Memory B cell (primary cell): Measurements from ENCODE around the gene CTNNA3.
"Not testable (repeated sequence)": the region's sequence is repeated elsewhere in the genome, so short reads cannot be mapped to it uniquely, and the experiment has no call there.

Source experiments
- ATAC-seq: fragments of 150-1000 bp; cut with Tn5 transposase; 2 replicates; pipeline ENCODE4 v1.10.0; 2021; ENCODE audit warnings: low read depth, mild to moderate bottlenecking, moderate library complexity
- DNase-seq, 2 donors: peaks; one replicate each; pipeline ENCODE4 v3.0.0; 2022; ENCODE audit warnings: low spot score in 2 of 2
- H3K27ac Mint-ChIP-seq: one replicate; pipeline ENCODE4 v1.8.0; 2022; ENCODE audit warnings: mild to moderate bottlenecking, moderate library complexity, mixed read lengths
- H3K27me3 Mint-ChIP-seq: one replicate; pipeline ENCODE4 v1.8.0; 2022; ENCODE audit warnings: mixed read lengths
- H3K36me3 Mint-ChIP-seq: one replicate; pipeline ENCODE4 v1.8.0; 2022; ENCODE audit warnings: mild to moderate bottlenecking, mixed read lengths
- H3K4me1 Mint-ChIP-seq: one replicate; pipeline ENCODE4 v1.8.0; 2022; ENCODE audit warnings: mixed read lengths
- H3K4me3 Mint-ChIP-seq: one replicate; pipeline ENCODE4 v1.8.0; 2022; ENCODE audit warnings: mild to moderate bottlenecking, moderate library complexity, mixed read lengths
- H3K9me3 Mint-ChIP-seq: one replicate; pipeline ENCODE4 v1.8.0; 2022; ENCODE audit warnings: mixed read lengths

CTNNA3 gene

DNA sequence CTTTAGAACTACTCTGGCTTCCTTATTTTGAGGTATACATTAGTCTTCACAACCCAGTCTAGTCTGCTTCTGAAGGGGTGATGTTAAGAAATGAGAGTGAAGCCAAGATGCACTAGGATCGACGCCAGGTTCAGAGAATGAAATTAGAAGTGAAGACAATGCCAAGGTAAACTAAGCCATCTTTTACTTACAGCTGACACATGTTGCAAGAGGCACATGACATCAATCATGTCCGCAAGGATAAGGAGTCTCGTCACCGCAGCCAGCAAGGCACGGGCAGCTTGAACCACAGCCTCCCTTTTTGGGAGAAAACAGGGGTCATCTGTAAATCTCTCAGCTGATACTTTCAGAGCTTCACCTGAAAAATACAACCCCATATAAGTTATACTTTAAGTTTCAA, 156.7 kb downstream of the CTNNA3 start:
- H3K36me3 Mint-ChIP-seq: no peaks in the 10 kb centered on the region
- DNase-seq: no peak
- no peak overlapping the region for H3K27ac Mint-ChIP-seq
- H3K9me3 Mint-ChIP-seq: no peaks in the 10 kb centered on the region
- no peak overlapping the region for H3K4me3 Mint-ChIP-seq
- no peaks in the 10 kb centered on the region for H3K27me3 Mint-ChIP-seq
- no peak for ATAC-seq
- no peaks in the 10 kb centered on the region for H3K4me1 Mint-ChIP-seq

DNA sequence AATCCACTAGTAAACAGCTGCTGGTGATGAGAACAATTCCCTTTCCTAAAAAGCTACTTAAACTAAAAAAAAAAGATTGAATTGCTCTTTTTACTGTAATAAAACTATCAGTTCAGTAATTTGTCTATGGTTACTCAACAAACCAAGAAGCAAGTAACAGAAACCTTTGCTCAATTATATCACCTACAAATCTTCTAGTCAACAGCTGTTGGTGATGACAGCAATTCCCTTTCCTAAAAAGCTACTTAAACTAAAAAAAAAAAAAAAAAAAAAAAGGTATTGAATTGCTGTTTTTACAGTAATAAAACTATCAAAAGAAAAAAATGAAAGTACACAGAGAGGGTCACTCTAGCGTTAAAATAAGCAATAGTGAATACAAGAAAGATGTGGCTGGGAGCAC, 158.1 kb downstream of the CTNNA3 start:
- H3K36me3 Mint-ChIP-seq: no peaks in the 10 kb centered on the region
- H3K4me3 Mint-ChIP-seq: no peak overlapping the region
- no peaks in the 10 kb centered on the region for H3K27me3 Mint-ChIP-seq
- DNase-seq: no peak
- no peak overlapping the region for H3K27ac Mint-ChIP-seq
- no peaks in the 10 kb centered on the region for H3K9me3 Mint-ChIP-seq
- no peaks in the 10 kb centered on the region for H3K4me1 Mint-ChIP-seq
- ATAC-seq: no peak

DNA sequence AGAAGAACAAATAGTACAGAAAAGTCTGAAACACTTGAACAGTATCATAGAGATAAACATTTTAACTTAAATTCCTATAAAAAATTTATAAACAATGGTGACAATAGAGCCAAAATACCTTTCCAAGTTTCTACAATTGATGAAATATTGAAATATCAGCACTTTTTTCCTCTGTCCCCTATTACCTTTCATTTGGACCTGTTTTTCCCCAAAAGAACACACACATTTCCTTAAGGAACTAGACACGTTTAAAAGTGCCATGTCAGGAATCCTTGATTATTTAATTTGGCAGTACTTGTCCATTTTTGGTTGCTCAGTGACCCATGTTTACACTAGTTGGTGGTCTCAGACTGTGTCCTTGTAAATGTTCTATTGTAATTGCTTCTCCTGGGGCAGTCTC, 162.6 kb downstream of the CTNNA3 start:
- Mint-ChIP-seq H3K4me1 (no peaks in the 10 kb centered on the region), H3K27ac (no peak overlapping the region), H3K9me3 (no peaks in the 10 kb centered on the region), H3K36me3 (no peaks in the 10 kb centered on the region), H3K4me3 (no peak overlapping the region), H3K27me3 (peaks cover under 1% of the 10 kb centered on the region)
- DNase-seq (no peak), ATAC-seq (no peak)

DNA sequence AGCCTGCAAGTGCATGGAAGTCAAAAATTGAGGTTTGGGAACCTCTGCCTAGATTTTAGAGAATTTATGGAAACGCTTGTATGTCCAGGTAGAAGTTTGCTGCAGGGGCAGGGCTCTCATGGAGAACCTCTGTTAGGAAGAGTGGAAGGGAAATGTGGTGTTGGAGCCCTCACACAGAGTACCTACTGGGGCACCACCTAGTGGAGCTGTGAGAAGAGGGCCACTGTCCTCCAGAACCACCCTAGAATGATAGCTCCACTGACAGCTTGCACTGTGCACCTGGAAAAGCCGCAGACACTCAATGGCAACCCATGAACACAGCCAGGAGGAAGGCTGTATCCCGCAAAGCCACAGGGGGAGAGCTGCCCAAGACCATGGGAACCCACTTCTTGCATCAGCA, 165.0 kb downstream of the CTNNA3 start:
- not testable (repeated sequence) for H3K27me3 Mint-ChIP-seq, H3K4me3 Mint-ChIP-seq, DNase-seq, H3K36me3 Mint-ChIP-seq, H3K4me1 Mint-ChIP-seq, H3K9me3 Mint-ChIP-seq, H3K27ac Mint-ChIP-seq, ATAC-seq

DNA sequence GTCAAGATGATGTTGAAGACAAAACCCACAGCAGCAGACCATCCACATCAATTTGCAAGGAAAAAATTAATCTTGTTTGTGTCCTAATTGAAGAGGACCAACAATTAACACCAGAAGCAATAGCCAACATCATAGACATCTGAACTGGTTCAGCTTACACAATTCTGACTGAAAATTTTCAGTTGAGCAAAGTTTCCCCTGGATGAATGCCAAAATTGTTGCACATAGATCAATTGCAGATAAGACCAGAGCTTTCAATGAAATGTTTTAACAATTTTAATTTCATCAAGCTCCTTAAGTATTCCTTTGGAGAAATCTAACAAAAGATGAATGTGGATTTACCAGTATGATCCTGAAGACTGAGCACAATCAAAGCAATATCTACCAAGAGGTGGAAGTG, 168.6 kb downstream of the CTNNA3 start:
- Mint-ChIP-seq H3K27me3 (peaks cover 3% of the 10 kb centered on the region), H3K27ac (no peak overlapping the region), H3K9me3 (no peaks in the 10 kb centered on the region), H3K36me3 (no peaks in the 10 kb centered on the region), H3K4me3 (no peak overlapping the region), H3K4me1 (no peaks in the 10 kb centered on the region)
- DNase-seq (no peak), ATAC-seq (no peak)

DNA sequence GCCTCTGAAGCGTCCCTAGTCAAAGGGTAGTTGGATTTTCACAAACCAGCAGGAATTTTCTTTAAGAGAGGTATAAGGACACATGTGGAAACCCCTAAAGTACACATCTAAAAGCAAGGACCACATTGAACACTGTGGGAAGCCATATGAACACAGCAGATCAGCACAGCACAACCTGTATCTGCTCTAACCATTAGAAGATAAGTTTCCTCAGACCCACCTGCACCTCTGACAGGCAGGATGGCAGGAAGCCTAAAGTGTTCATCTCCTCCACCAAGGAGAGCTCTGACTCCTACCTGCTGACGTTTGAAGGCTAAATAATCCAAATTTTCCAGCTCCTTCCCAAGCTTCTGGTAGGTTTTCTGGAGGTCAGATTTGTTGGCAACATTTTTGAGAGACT, 174.4 kb downstream of the CTNNA3 start:
- H3K4me1 Mint-ChIP-seq: no peaks in the 10 kb centered on the region
- H3K9me3 Mint-ChIP-seq: no peaks in the 10 kb centered on the region
- DNase-seq (no peak), ATAC-seq (no peak)
- no peak overlapping the region for H3K27ac Mint-ChIP-seq
- H3K27me3 Mint-ChIP-seq: no peaks in the 10 kb centered on the region
- no peak overlapping the region for H3K4me3 Mint-ChIP-seq
- H3K36me3 Mint-ChIP-seq: no peaks in the 10 kb centered on the region

DNA sequence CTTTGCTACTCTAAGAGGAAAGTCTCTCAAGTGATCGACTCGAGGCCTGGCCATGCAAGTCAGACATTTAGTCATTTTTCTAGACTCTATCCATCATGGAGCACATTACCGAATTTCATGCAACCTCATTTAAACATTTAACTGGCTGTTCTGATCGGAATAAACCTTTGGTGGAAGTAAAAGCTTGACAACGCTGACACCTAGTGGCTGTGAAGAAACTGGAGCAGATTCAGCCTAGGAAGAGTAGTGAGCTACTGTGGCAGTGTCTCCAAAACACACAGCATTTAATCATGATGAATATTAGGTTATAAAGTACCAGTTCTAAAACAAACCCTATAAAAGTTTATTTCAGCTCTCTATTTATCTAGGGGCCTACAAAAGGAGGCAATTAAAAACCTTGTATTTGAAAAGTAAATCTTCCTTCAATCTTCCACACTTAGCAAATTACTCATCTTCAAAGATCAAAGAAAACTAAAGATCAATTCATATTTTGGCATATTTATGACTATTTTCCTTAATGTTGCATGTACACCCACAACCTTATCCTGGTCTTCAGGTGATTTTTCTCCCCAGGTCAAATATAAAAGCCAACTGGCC, 175.0 kb downstream of the CTNNA3 start:
- H3K27ac Mint-ChIP-seq: no peak overlapping the region
- H3K27me3 Mint-ChIP-seq: no peaks in the 10 kb centered on the region
- peak; percentile 46 for ATAC-seq
- no peak overlapping the region for H3K4me3 Mint-ChIP-seq
- no peaks in the 10 kb centered on the region for H3K9me3 Mint-ChIP-seq
- peak in 1 of 2 donors; percentile 19 for DNase-seq
- H3K36me3 Mint-ChIP-seq: no peaks in the 10 kb centered on the region
- no peaks in the 10 kb centered on the region for H3K4me1 Mint-ChIP-seq

DNA sequence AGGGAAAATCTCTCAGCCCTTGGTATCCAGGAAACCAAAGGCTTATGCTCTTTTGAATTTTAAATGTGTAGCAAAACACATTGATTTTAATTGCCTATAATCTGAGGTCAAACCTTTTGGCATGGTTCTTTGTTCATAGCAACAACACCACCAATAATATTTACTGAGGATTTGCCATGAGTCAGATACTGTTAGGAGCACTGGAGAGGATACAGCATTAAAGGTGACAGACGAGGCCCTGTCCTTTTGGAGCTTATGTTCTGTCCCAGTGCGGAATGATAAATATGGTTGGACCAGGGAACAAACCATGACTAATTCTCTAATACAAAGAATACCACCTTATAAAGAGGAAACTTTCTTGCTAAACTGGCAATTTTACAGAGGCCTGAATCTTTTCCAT, 176.6 kb downstream of the CTNNA3 start:
- DNase-seq (no peak), ATAC-seq (no peak)
- Mint-ChIP-seq H3K4me1 (no peaks in the 10 kb centered on the region), H3K27ac (no peak overlapping the region), H3K27me3 (no peaks in the 10 kb centered on the region), H3K36me3 (no peaks in the 10 kb centered on the region), H3K4me3 (no peak overlapping the region), H3K9me3 (no peaks in the 10 kb centered on the region)

DNA sequence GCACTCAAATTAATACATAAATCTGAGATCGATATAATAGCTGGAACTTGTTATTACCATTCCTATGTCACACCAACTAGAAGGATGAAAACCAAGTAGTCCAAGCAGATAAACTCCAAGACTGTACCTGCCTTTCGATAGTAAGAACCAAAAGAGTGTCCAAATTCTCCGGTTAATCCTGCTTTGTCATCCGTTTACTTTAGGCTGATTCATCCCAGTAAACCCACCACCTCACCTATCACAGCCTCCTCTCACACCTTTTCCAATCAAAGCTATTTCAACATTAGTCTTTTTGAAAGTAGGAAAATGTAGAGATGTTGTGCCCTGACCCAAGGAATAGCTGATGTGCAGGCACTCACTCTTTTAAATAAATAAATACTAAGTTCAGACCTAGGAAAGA, 177.2 kb downstream of the CTNNA3 start:
- no peaks in the 10 kb centered on the region for H3K4me1 Mint-ChIP-seq
- no peaks in the 10 kb centered on the region for H3K27me3 Mint-ChIP-seq
- H3K27ac Mint-ChIP-seq: no peak overlapping the region
- no peaks in the 10 kb centered on the region for H3K36me3 Mint-ChIP-seq
- no peak for DNase-seq
- H3K9me3 Mint-ChIP-seq: no peaks in the 10 kb centered on the region
- H3K4me3 Mint-ChIP-seq: no peak overlapping the region
- no peak for ATAC-seq

DNA sequence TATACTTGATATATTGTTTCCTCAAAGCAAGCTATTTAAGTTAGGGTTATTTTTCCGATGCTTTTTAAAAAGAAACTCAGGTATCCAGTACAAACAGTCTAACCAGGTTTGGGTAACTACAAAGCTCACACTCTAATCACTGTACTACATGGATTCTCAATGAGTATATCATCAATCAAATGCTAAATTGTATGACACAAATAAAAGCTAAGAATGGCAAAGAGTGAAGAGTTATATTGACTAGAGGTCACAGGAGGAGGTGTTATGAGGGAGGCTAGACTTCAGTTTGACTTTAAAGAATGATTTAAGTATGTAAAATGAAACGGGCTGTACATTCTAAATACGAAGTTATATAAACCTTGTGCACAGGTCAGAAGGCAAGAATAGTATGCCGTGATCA, 178.0 kb downstream of the CTNNA3 start:
- no peak overlapping the region for H3K4me3 Mint-ChIP-seq
- ATAC-seq (no peak), DNase-seq (no peak)
- H3K27me3 Mint-ChIP-seq: no peaks in the 10 kb centered on the region
- H3K9me3 Mint-ChIP-seq: no peaks in the 10 kb centered on the region
- H3K36me3 Mint-ChIP-seq: no peaks in the 10 kb centered on the region
- H3K27ac Mint-ChIP-seq: no peak overlapping the region
- H3K4me1 Mint-ChIP-seq: no peaks in the 10 kb centered on the region

DNA sequence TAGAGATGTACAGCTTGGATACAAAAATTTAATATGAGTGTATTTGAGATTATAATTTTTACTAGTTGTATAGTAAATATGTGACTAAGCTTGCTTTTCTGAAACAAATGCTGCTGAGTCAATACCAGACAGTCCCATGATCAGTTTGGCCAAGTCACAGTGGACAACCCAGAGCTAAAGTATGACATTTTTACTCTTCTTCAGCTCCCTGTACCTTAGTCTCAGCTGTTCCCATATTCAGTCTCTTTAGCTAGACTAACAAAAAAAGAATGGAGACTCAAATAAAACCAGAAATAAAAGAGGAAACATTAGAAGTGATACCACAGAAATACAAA, 189.3 kb downstream of the CTNNA3 start:
- Mint-ChIP-seq H3K9me3 (no peaks in the 10 kb centered on the region), H3K36me3 (no peaks in the 10 kb centered on the region), H3K4me1 (no peaks in the 10 kb centered on the region), H3K27ac (no peak overlapping the region), H3K4me3 (no peak overlapping the region), H3K27me3 (no peaks in the 10 kb centered on the region)
- DNase-seq (no peak), ATAC-seq (no peak)

DNA sequence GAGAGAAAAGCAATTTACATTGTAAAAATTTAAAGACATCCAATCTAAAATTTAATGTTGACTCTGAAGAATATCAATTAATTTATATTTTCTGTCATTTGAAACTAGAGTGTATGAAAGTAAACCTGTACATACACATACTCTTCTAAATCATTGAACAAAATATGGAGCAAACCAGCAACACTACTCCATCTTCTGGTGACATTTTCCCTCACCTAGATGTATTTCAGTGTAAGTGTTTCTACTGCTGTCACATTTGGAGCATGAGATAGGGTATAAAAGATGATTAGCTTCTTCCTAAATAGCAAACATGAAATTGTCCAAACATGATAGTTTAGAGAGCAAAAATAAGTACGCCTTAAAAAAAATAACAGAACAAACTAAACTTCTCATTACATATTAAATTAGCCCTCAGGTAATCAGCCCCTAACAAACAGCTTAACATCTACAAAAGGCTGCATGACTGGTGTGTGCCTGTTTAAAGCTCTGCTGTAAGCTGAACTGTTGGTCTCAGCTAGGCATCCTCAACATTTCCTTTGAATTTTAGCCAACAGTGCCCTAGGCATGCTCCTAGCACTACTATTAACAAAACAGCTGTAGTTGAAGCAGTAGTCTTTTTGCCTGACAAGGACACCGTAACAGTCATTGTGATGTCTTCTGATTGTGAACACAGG, 189.8 kb downstream of the CTNNA3 start:
- Mint-ChIP-seq H3K36me3 (no peaks in the 10 kb centered on the region), H3K27me3 (no peaks in the 10 kb centered on the region), H3K4me3 (no peak overlapping the region), H3K4me1 (no peaks in the 10 kb centered on the region), H3K9me3 (no peaks in the 10 kb centered on the region), H3K27ac (no peak overlapping the region)
- DNase-seq: no peak
- ATAC-seq: no peak

DNA sequence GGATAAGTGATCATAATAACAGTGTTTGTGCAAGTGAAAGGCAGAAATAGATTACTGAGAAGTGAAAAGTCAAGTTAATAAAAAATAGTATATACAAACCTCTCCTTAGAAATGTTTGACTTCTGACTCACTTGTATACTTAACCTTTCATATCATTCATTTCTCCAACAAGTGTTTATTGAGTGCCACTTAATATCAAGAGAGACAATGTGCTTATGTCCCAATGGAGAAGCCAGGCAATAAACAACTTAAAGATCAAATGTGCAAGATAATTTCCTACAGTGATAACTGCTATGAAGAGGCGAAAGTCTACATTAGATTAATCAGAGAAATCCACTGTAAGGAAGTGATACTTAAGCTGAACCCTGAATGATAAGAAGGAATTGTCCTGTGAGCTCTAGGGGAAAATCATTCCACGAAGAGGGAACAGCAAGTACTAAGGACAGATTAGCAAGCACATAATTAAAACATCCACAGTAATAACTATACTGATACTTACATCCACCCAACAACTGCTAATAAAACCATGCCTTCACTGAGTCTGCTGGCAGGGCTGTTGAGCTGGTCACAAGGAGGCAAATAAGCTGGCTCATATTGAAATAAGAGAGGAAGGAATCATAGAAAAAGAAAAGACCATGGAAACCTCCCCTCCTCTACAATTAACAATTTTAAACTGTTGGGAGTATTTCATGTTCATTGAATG, 203.5 kb downstream of the CTNNA3 start:
- Mint-ChIP-seq H3K27me3 (no peaks in the 10 kb centered on the region), H3K27ac (no peak overlapping the region), H3K9me3 (peaks cover 2% of the 10 kb centered on the region), H3K4me1 (no peaks in the 10 kb centered on the region), H3K4me3 (no peak overlapping the region), H3K36me3 (no peaks in the 10 kb centered on the region)
- ATAC-seq (no peak), DNase-seq (no peak)

DNA sequence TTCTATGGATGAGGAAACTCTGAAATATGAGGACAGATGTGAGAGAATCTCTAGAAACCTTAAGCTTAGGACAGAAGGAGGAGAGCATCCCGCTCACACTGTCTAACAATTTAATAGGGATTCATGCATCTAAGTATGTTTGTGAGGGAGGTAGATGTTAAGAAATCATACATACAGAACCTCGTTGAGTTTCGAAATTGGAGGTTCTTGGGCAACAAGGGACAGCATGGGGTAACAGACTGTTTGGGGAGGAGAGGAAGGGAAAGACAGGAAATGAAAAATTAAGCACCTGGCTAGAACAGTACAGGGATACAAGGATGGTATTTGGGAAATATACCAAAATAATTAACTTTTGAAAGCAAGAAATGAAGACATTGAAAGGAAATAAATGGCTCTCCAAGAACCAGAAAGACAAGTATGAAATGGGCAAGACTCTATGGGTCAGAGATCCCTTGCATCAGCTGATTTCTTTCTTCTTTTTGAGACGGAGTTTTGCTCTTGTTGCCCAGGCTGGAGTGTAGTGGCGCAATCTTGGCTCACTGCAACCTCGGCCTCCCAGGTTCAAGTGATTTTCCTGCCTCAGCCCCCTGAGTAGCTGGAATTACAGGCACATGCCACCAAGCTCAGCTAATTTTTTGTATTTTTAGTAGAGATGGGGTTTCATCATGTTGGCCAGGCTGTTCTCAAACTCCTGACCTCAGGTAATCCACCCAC, 207.9 kb downstream of the CTNNA3 start:
- Mint-ChIP-seq H3K9me3 (peaks cover 2% of the 10 kb centered on the region), H3K4me1 (no peaks in the 10 kb centered on the region), H3K27ac (no peak overlapping the region), H3K36me3 (no peaks in the 10 kb centered on the region), H3K4me3 (no peak overlapping the region), H3K27me3 (peaks cover 2% of the 10 kb centered on the region)
- ATAC-seq (no peak), DNase-seq (no peak)
